T-helper 2 cell treated with Interferon-gamma antibody and Interleukin-4, amounts not matched to agents 5 μg/mL and 100 μg/mL, for 36 hours (primary cell): ENCODE data around the gene MAD1L1.
"Not testable (repeated sequence)": the region's sequence is repeated elsewhere in the genome, so short reads cannot be mapped to it uniquely, and the experiment has no call there.

ENCODE experiments used
- DNase-seq: peaks from one replicate; pipeline ENCODE4 v3.0.0; 2021; ENCODE audit warnings: low spot score
- H3K27ac Mint-ChIP-seq: one replicate; pipeline ENCODE4 v1.8.0; 2021; ENCODE audit warnings: mild to moderate bottlenecking, mixed read lengths
- H3K27me3 Mint-ChIP-seq: one replicate; pipeline ENCODE4 v1.8.0; 2021; ENCODE audit warnings: low read depth, mixed read lengths
- H3K36me3 Mint-ChIP-seq: one replicate; pipeline ENCODE4 v1.8.0; 2021; ENCODE audit warnings: low read depth, mixed read lengths
- H3K4me1 Mint-ChIP-seq: one replicate; pipeline ENCODE4 v1.8.0; 2021; ENCODE audit warnings: low read depth, mixed read lengths
- H3K4me3 Mint-ChIP-seq: one replicate; pipeline ENCODE4 v1.8.0; 2022; ENCODE audit warnings: mild to moderate bottlenecking, moderate library complexity, mixed read lengths
- H3K9me3 Mint-ChIP-seq: one replicate; pipeline ENCODE4 v1.8.0; 2021; ENCODE audit warnings: mixed read lengths

MAD1L1 gene

DNA sequence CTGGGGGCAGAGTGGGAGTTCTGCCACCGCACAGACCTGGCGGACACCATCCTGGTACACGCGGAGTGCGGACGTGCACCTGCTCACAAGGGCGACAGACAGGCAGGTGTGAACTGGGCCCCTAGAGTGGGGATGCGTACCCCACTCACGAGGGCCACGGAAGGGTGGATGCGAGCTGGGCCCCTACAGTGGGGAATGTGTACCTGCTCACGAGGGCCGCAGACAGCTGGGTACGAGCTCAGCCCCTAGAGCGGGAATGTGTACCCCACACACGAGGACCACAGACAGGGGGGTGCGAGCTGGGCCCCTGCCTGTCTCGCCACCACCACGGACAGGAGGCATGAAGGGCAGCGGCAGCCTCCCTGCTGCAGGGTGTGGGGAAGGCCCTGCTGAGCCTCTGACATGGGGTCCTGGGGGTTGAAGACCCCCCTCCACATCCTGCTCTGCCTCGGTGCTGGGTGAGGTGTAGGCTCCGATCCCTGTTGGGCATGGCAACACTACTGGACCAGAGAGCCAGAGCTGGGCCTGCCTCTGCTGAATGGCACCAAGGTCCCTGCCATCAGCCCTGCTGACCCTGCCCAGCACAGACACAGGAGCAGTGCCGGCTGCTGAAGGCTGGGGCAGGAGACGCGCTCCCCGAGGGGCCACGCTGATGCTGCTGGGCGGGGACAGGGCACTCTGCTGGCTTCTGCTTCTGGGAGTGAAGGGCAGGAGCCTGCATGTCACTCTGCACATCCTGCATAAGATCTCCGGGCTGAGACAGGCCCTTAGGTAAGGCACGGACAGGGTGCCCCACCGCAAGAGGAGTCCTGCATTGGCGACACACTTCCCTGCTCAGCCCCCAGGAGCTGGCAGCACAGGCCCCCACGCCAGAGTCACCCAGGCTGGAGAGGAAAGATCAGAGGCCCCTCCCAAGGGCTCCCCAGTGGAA lies 259.2 kb downstream of the MAD1L1 start:
- no peak overlapping the region for H3K27ac Mint-ChIP-seq
- no peak overlapping the region for H3K4me3 Mint-ChIP-seq
- H3K4me1 Mint-ChIP-seq, result peaks cover 11% of the 10 kb centered on the region
- H3K9me3 Mint-ChIP-seq, result no peaks in the 10 kb centered on the region
- no peak for DNase-seq
- H3K36me3 Mint-ChIP-seq, result peaks cover 5% of the 10 kb centered on the region
- H3K27me3 Mint-ChIP-seq, result no peaks in the 10 kb centered on the region

GRCh38 chr7:1972744-1973143 lies 260.0 kb downstream of the MAD1L1 start:
- Mint-ChIP-seq H3K4me1 (peaks cover 11% of the 10 kb centered on the region), H3K27me3 (no peaks in the 10 kb centered on the region), H3K27ac (no peak overlapping the region), H3K4me3 (no peak overlapping the region), H3K9me3 (no peaks in the 10 kb centered on the region), H3K36me3 (peaks cover 11% of the 10 kb centered on the region)
- no peak for DNase-seq

DNA sequence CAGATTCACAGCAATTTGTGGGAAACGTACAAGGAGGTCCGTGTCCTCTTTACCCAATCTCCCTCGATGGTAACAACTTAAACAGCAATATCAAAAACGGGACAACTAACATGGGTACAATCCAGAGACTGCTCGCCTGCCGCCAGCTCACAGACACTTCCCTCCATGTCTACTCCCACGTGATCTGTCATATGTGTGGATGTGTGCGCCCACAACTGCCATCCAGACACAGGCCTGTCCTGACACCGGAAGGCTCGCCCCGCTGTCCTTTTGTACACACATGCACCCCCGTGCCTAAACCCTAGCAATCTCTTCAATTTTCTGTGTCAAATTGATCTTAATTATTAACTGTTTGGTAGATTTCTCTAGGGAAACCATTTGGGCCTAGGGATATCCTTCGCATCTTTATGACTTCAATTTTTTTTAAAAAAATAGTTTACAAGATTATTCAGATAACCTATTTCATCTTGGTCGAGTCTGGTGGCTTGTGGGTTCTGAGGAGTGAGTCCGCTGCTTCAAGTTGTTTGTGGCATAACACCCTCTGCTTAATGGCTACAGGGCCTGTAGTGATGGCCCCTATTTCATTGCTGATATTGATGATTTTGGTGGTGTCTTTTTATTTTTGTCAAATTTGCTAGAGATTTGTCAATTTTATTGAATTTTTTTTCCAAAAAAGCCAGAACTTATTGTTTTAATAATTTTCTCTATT lies 260.6 kb downstream of the MAD1L1 start:
- H3K4me1 Mint-ChIP-seq, result peaks cover 11% of the 10 kb centered on the region

DNA sequence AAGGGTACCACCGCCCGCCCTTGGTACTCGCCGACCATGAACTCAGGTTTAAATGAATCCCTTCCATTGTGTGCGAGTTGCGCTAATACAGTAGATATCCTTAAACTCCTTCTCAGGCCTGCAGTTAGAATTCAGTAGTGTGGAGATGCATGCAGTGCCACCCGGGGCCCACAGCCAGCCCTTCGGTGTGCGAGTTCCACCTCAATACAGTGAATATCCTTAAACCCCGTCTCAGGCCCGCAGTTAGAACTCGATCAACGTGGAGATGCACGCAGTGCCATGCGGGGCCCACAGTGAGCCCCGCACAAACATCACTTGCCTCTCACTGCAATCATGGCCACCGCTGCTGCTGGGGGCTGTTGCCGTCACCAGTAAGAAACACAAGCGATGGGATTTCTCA lies 261.9 kb downstream of the MAD1L1 start:
- no peaks in the 10 kb centered on the region for H3K27me3 Mint-ChIP-seq
- peaks cover 15% of the 10 kb centered on the region for H3K36me3 Mint-ChIP-seq
- no peak for DNase-seq

More for the DNA sequence above, 260.6 kb downstream of the MAD1L1 start:
- Mint-ChIP-seq H3K27ac (no peak overlapping the region), H3K27me3 (no peaks in the 10 kb centered on the region), H3K36me3 (peaks cover 14% of the 10 kb centered on the region), H3K4me3 (no peak overlapping the region), H3K9me3 (no peaks in the 10 kb centered on the region)
- DNase-seq, result no peak

DNA sequence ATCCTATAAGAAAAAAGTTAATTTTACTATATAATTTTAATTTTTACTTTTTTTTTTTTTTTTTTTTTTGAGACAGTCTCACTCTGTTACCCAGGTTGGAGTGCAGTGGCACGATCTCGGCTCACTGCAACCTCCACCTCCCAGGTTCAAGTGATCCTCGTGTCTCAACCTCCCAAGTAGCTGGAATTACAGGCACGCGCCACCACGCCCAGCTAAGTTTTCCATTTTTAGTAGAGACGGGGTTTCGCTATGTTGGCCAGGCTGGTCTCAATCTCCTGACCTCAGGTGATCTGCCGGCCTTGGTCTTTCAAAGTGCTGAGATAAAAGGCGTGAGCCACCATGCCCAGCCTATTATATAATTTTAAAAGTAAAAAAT lies 262.5 kb downstream of the MAD1L1 start:
- H3K27me3 Mint-ChIP-seq, H3K4me3 Mint-ChIP-seq, DNase-seq, H3K9me3 Mint-ChIP-seq, H3K27ac Mint-ChIP-seq: not testable (repeated sequence)
- H3K36me3 Mint-ChIP-seq, result peaks cover 15% of the 10 kb centered on the region
- peaks cover 11% of the 10 kb centered on the region for H3K4me1 Mint-ChIP-seq

More for the DNA sequence above, 261.9 kb downstream of the MAD1L1 start:
- Mint-ChIP-seq H3K27ac (no peak overlapping the region), H3K4me1 (peaks cover 11% of the 10 kb centered on the region), H3K4me3 (no peak overlapping the region), H3K9me3 (no peaks in the 10 kb centered on the region)

GRCh38 chr7:1969459-1970284 lies 263.1 kb downstream of the MAD1L1 start:
- no peak for DNase-seq

DNA sequence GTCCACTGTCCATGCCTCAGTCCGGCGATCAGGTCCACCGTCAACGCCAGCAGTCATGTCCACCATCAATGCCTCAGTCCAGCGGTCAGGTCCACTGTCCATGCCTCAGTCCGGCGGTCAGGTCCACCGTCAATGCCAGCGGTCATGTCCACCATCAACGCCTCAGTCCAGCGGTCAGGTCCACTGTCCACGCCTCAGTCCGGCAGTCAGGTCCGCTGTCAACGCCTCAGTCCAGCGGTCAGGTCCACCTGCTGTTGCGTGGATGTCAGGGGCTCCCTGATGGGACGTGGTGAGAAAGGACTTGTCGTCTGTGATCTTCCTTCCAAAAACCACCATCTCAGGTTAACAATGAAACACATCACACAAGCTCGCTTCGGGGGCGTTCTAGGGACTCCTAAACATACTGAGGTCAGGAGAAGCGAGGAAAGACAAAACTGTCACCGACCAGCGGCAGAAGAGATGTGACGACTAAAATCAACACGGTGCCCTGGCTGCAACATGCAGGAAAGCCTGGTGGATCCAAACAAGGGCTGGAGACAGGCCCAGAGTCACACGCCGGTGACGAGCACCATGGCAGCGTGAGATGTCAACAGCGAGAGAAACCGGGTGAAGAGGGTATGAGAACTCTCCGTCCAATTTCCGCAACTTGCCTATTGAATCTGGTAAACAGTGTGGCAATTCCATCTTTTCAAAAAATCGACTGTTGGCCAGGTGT lies 264.2 kb downstream of the MAD1L1 start:
- Mint-ChIP-seq H3K27ac (no peak overlapping the region), H3K4me1 (peaks cover 9% of the 10 kb centered on the region), H3K27me3 (no peaks in the 10 kb centered on the region), H3K9me3 (peaks cover 6% of the 10 kb centered on the region), H3K36me3 (peaks cover 22% of the 10 kb centered on the region), H3K4me3 (no peak overlapping the region)
- no peak for DNase-seq

More at GRCh38 chr7:1969459-1970284, 263.1 kb downstream of the MAD1L1 start:
- Mint-ChIP-seq H3K4me3 (peak overlapping the region; percentile 35), H3K36me3 (peaks cover 17% of the 10 kb centered on the region), H3K4me1 (peaks cover 11% of the 10 kb centered on the region), H3K27ac (no peak overlapping the region), H3K9me3 (peaks cover under 1% of the 10 kb centered on the region), H3K27me3 (no peaks in the 10 kb centered on the region)

GRCh38 chr7:1967512-1968396 lies 265.0 kb downstream of the MAD1L1 start:
- DNase-seq, result no peak
- Mint-ChIP-seq H3K4me1 (peaks cover 9% of the 10 kb centered on the region), H3K36me3 (peaks cover 24% of the 10 kb centered on the region), H3K9me3 (peaks cover 11% of the 10 kb centered on the region), H3K27me3 (no peaks in the 10 kb centered on the region), H3K4me3 (no peak overlapping the region), H3K27ac (no peak overlapping the region)

GRCh38 chr7:1966631-1967200 lies 266.0 kb downstream of the MAD1L1 start:
- Mint-ChIP-seq H3K27me3 (no peaks in the 10 kb centered on the region), H3K4me3 (no peak overlapping the region), H3K36me3 (peaks cover 30% of the 10 kb centered on the region), H3K9me3 (peaks cover 22% of the 10 kb centered on the region), H3K27ac (no peak overlapping the region), H3K4me1 (peaks cover 11% of the 10 kb centered on the region)
- no peak for DNase-seq

- Mint-ChIP-seq H3K4me3 (no peak overlapping the region), H3K27ac (no peak overlapping the region), H3K9me3 (peaks cover 32% of the 10 kb centered on the region), H3K36me3 (peaks cover 38% of the 10 kb centered on the region), H3K27me3 (no peaks in the 10 kb centered on the region), H3K4me1 (peaks cover 11% of the 10 kb centered on the region)
- DNase-seq, result no peak
Observed at GRCh38 chr7:1965579-1966294, 267.0 kb downstream of the MAD1L1 start.

DNA sequence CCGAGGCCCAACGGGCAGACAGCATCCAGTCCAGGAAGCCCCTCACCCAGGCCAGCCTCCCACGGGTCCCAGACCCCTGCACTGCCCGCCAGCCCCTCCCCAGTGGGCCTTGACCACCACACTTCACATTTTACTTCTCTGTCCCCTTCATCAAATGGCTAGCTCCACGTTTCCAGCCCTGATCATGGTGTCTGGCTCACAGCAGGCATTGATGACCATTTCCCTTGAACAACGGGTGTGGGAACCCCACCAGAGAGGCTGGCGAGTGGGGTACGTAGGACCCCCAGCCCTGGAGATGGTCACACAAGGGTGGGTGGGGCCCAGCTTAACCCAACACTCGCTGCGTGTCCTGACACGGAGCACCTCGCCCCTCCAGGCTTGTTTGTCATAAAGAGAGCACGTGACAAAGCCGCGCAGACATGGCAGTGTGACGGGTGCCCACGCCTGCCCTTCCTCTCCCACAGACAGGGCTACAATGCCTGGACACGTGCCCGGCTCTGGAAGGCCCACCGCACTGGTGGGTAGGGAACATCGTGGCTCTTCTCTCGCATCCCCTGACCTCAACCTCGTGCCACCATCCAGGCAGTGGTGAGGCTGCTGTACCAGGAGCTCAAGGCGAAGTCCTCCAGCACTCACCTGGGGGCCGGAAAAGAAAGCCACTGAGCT lies 267.7 kb downstream of the MAD1L1 start:
- Mint-ChIP-seq H3K36me3 (peaks cover 43% of the 10 kb centered on the region), H3K27ac (no peak overlapping the region), H3K4me3 (no peak overlapping the region), H3K4me1 (peaks cover 11% of the 10 kb centered on the region), H3K9me3 (peaks cover 39% of the 10 kb centered on the region), H3K27me3 (no peaks in the 10 kb centered on the region)
- DNase-seq, result no peak
